HEK293 (cell line): ENCODE results near the gene RPTN.

Source experiments
- CTCF ChIA-PET: fragments of 350-600 bp; formaldehyde crosslinking; extraction: SDS; loops from one replicate; lab custom pipeline; 2021; ENCODE audit warnings: antibody characterized with exemption; lab: Yijun Ruan, JAX
- POLR2A ChIA-PET: fragments of 300-600 bp; formaldehyde crosslinking; extraction: SDS; loops from one replicate; lab custom pipeline; 2020; ENCODE audit warnings: antibody characterized with exemption, inconsistent platforms; lab: Yijun Ruan, JAX
- H3K27ac ChIP-seq: fragments of 200-500 bp; sonication (Bioruptor generic); 2 replicates; pipeline ENCODE4 v1.5.1; 2014; ENCODE audit warnings: low read depth, low read length, control low read depth, inconsistent platforms; ENCODE audit errors: extremely low read depth
- H3K36me3 ChIP-seq, 2 experiments: fragments of 200-500 bp in 1 of 2; sonication (Bioruptor generic) in 1 of 2; 1 replicate in 1 of 2; 2 replicates in 1 of 2; pipeline ENCODE4 v1.5.1; 2014 to 2017; ENCODE audit warnings: inconsistent platforms in 2 of 2, low read length in 2 of 2; ENCODE audit not compliant: control insufficient read depth in 2 of 2, insufficient read depth in 1 of 2
- H3K4me1 ChIP-seq: fragments of 200-500 bp; sonication (Bioruptor generic); 2 replicates; pipeline ENCODE4 v1.5.1; 2014; ENCODE audit warnings: mild to moderate bottlenecking, low read length, inconsistent platforms; ENCODE audit not compliant: control insufficient read depth, insufficient read depth
- H3K4me3 ChIP-seq: 2 replicates; pipeline ENCODE4 v1.5.1; 2011; ENCODE audit warnings: low read depth, mild to moderate bottlenecking, control low read depth, low read length, moderate library complexity
- H3K9me3 ChIP-seq: fragments of 200-500 bp; sonication (Bioruptor generic); 2 replicates; pipeline ENCODE4 v1.5.1; 2014; ENCODE audit warnings: low read depth, low read length, inconsistent platforms; ENCODE audit not compliant: control insufficient read depth, insufficient read depth
- EGR2 ChIP-seq: fragments of 450-650 bp; formaldehyde crosslinking; IDR thresholded peaks from 2 replicates; pipeline ENCODE4 v1.5.1; 2016; ENCODE audit warnings: low read depth, missing biosample characterization, missing genetic modification characterization
- ELK4 ChIP-seq: IDR thresholded peaks from 2 replicates; pipeline ENCODE4 v1.6.1; 2011; ENCODE audit warnings: mild to moderate bottlenecking, low read depth, low read length, borderline replicate concordance
- KLF16 ChIP-seq: fragments of 450-650 bp; formaldehyde crosslinking; IDR thresholded peaks from 2 replicates; pipeline ENCODE4 v1.5.1; 2017; ENCODE audit warnings: missing biosample characterization, missing genetic modification characterization
- KLF17 ChIP-seq: fragments of 450-650 bp; formaldehyde crosslinking; IDR thresholded peaks from 2 replicates; pipeline ENCODE4 v1.5.1; 2016; ENCODE audit warnings: missing biosample characterization, missing genetic modification characterization
- MYNN ChIP-seq: fragments of 450-650 bp; formaldehyde crosslinking; IDR thresholded peaks from 2 replicates; pipeline ENCODE4 v1.5.1; 2016; ENCODE audit warnings: missing biosample characterization, missing genetic modification characterization, borderline replicate concordance
- OVOL3 ChIP-seq: fragments of 450-650 bp; formaldehyde crosslinking; IDR thresholded peaks from 2 replicates; pipeline ENCODE4 v1.5.1; 2016; ENCODE audit warnings: missing biosample characterization, missing genetic modification characterization
- PRDM1 ChIP-seq: fragments of 450-650 bp; formaldehyde crosslinking; IDR thresholded peaks from 2 replicates; pipeline ENCODE4; 2016; ENCODE audit warnings: missing biosample characterization, missing genetic modification characterization
- ZBTB20 ChIP-seq: fragments of 450-650 bp; formaldehyde crosslinking; IDR thresholded peaks from 2 replicates; pipeline ENCODE4 v1.5.1; 2016; ENCODE audit warnings: missing biosample characterization, missing genetic modification characterization
- ZBTB6 ChIP-seq: fragments of 450-650 bp; formaldehyde crosslinking; IDR thresholded peaks from 2 replicates; pipeline ENCODE4 v1.5.1; 2017; ENCODE audit warnings: missing biosample characterization, missing genetic modification characterization
- ZFHX2 ChIP-seq: fragments of 450-650 bp; formaldehyde crosslinking; conservative IDR thresholded peaks from 2 replicates; pipeline ENCODE4 v1.5.1; 2016; ENCODE audit warnings: missing biosample characterization, missing genetic modification characterization
- ZNF138 ChIP-seq: fragments of 450-650 bp; formaldehyde crosslinking; IDR thresholded peaks from 2 replicates; pipeline ENCODE4 v1.5.1; 2016; ENCODE audit warnings: missing biosample characterization, missing genetic modification characterization, borderline replicate concordance
- ZNF146 ChIP-seq: fragments of 450-650 bp; formaldehyde crosslinking; IDR thresholded peaks from 2 replicates; pipeline ENCODE4 v1.5.1; 2016; ENCODE audit warnings: missing biosample characterization, missing genetic modification characterization
- ZNF23 ChIP-seq: fragments of 450-650 bp; formaldehyde crosslinking; IDR thresholded peaks from 2 replicates; pipeline ENCODE4 v1.5.1; 2016; ENCODE audit warnings: missing biosample characterization, missing genetic modification characterization, borderline replicate concordance
- ZNF24 ChIP-seq: fragments of 450-650 bp; formaldehyde crosslinking; IDR thresholded peaks from 2 replicates; pipeline ENCODE4 v1.5.1; 2016; ENCODE audit warnings: missing biosample characterization, missing genetic modification characterization
- ZNF354C ChIP-seq: fragments of 450-650 bp; formaldehyde crosslinking; IDR thresholded peaks from 2 replicates; pipeline ENCODE4 v1.5.1; 2016; ENCODE audit warnings: missing biosample characterization, missing genetic modification characterization, low read depth, borderline replicate concordance
- ZNF391 ChIP-seq: fragments of 450-650 bp; formaldehyde crosslinking; IDR thresholded peaks from 2 replicates; pipeline ENCODE4 v1.5.1; 2016; ENCODE audit warnings: low read depth, missing biosample characterization, missing genetic modification characterization, borderline replicate concordance
- ZNF433 ChIP-seq: fragments of 450-650 bp; formaldehyde crosslinking; IDR thresholded peaks from 2 replicates; pipeline ENCODE4 v1.5.1; 2016; ENCODE audit warnings: missing biosample characterization, missing genetic modification characterization, low read depth
- ZNF521 ChIP-seq: fragments of 450-650 bp; formaldehyde crosslinking; IDR thresholded peaks from 2 replicates; pipeline ENCODE4 v1.5.1; 2017; ENCODE audit warnings: missing biosample characterization, mild to moderate bottlenecking, missing genetic modification characterization
- ZNF544 ChIP-seq: fragments of 450-650 bp; formaldehyde crosslinking; IDR thresholded peaks from 2 replicates; pipeline ENCODE4 v1.5.0; 2017; ENCODE audit warnings: missing biosample characterization, missing genetic modification characterization
- ZNF571 ChIP-seq: fragments of 450-650 bp; formaldehyde crosslinking; IDR thresholded peaks from 2 replicates; pipeline ENCODE4 v1.5.0; 2017; ENCODE audit warnings: missing biosample characterization, missing genetic modification characterization
- ZNF600 ChIP-seq: fragments of 450-650 bp; formaldehyde crosslinking; IDR thresholded peaks from 2 replicates; pipeline ENCODE4 v1.5.1; 2016; ENCODE audit warnings: missing biosample characterization, missing genetic modification characterization
- ZNF610 ChIP-seq: fragments of 450-650 bp; formaldehyde crosslinking; IDR thresholded peaks from 2 replicates; pipeline ENCODE4 v1.5.1; 2016; ENCODE audit warnings: missing biosample characterization, missing genetic modification characterization, borderline replicate concordance
- ZNF654 ChIP-seq: fragments of 450-650 bp; formaldehyde crosslinking; IDR thresholded peaks from 2 replicates; pipeline ENCODE4 v1.5.1; 2016; ENCODE audit warnings: low read depth, missing biosample characterization, missing genetic modification characterization
- ZNF664 ChIP-seq: fragments of 450-650 bp; formaldehyde crosslinking; IDR thresholded peaks from 2 replicates; pipeline ENCODE4 v1.5.1; 2016; ENCODE audit warnings: missing biosample characterization, missing genetic modification characterization
- ZNF837 ChIP-seq: fragments of 450-650 bp; formaldehyde crosslinking; IDR thresholded peaks from 2 replicates; pipeline ENCODE4 v1.5.1; 2016; ENCODE audit warnings: missing biosample characterization, missing genetic modification characterization
- TF ChIP-seq, protein P1 (sequence below): fragments of 450-650 bp; formaldehyde crosslinking; IDR thresholded peaks from 2 replicates; pipeline ENCODE4 v1.5.1; 2016; ENCODE audit warnings: missing biosample characterization, missing genetic modification characterization
- TF ChIP-seq, protein P2 (sequence below): fragments of 450-650 bp; formaldehyde crosslinking; IDR thresholded peaks from 2 replicates; pipeline ENCODE4 v1.5.0; 2017; ENCODE audit warnings: missing biosample characterization, missing genetic modification characterization, borderline replicate concordance

The RPTN gene

GRCh38 chr1:152179566-152179965, 20.5 kb upstream of the RPTN start:
- Histone ChIP-seq H3K4me3 (no peak overlapping the region), H3K4me1 (no peaks in the 10 kb centered on the region), H3K9me3 (no peaks in the 10 kb centered on the region), H3K36me3 (no peaks in the 10 kb centered on the region), H3K27ac (no peak overlapping the region)
- POLR2A ChIA-PET, result no interaction called here
- CTCF ChIA-PET, result interaction anchor here (0.6 to 9.0 kb wide), 5 partner anchors 31 to 1424 kb away, joined by 3 to 223 read pairs (median 6); no protein-coding TSS in a partner anchor
- no peak for TF ChIP-seq KLF16 (tag by site-specific recombination)
- no peak for TF ChIP-seq ZBTB6 (tag by site-specific recombination)
- no peak for TF ChIP-seq PRDM1 (tag by site-specific recombination)
- TF ChIP-seq ZNF837 (tag by site-specific recombination), result no peak
- TF ChIP-seq ZNF354C, result no peak
- TF ChIP-seq ZNF138, result no peak
- TF ChIP-seq ZNF521, result no peak
- no peak for TF ChIP-seq KLF17
- TF ChIP-seq EGR2 (tag by site-specific recombination), result no peak
- no peak for TF ChIP-seq ZNF600 (tag by site-specific recombination)
- TF ChIP-seq ELK4, result no peak
- TF ChIP-seq, protein P1, sequence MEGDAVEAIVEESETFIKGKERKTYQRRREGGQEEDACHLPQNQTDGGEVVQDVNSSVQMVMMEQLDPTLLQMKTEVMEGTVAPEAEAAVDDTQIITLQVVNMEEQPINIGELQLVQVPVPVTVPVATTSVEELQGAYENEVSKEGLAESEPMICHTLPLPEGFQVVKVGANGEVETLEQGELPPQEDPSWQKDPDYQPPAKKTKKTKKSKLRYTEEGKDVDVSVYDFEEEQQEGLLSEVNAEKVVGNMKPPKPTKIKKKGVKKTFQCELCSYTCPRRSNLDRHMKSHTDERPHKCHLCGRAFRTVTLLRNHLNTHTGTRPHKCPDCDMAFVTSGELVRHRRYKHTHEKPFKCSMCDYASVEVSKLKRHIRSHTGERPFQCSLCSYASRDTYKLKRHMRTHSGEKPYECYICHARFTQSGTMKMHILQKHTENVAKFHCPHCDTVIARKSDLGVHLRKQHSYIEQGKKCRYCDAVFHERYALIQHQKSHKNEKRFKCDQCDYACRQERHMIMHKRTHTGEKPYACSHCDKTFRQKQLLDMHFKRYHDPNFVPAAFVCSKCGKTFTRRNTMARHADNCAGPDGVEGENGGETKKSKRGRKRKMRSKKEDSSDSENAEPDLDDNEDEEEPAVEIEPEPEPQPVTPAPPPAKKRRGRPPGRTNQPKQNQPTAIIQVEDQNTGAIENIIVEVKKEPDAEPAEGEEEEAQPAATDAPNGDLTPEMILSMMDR (tag by site-specific recombination), result no peak
- TF ChIP-seq ZNF571 (tag by site-specific recombination), result no peak
- no peak for TF ChIP-seq ZNF433
- no peak for TF ChIP-seq ZNF664 (tag by site-specific recombination)
- TF ChIP-seq ZNF544 (tag by site-specific recombination), result no peak
- TF ChIP-seq ZNF146 (tag by site-specific recombination), result no peak
- TF ChIP-seq ZNF610, result no peak
- no peak for TF ChIP-seq ZNF23 (tag by site-specific recombination)

DNA sequence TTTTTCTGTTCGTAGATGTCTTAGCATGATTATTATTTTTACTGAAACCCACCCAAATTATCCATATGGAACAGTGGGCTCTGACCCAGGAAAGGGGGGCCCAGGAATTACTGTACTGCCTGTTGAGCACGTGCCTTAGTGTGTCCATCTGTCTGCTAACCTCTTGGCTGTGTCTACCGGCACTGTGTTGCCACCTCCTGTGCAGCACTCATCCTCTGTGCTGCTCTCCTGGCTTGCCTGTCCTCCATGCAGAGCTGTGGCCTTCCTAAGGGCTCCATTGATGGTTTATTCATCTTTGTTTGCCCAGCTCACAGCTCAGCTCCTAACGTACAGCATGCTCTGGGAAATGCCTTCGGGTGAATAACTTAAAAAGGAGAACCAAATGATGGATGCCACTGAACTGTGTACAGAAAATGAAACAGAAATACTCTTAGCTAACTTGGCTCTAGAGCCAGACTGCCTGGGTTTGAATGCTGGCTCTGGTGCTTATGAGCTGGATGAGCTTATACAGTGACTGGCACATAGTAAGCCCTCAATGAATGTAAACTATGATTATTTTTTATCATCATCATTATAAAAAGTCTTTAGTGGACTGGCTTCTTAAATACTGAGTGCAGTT, 11.4 kb upstream of the RPTN start:
- no peaks in the 10 kb centered on the region for H3K4me1 ChIP-seq
- CTCF ChIA-PET, result interaction anchor here (0.7 to 1.1 kb wide), 3 partner anchors 12 to 118 kb away, joined by 3 to 4 read pairs (median 3); no protein-coding TSS in a partner anchor
- H3K4me3 ChIP-seq, result no peak overlapping the region
- no peak overlapping the region for H3K27ac ChIP-seq
- POLR2A ChIA-PET, result interaction anchor here (1.7 kb wide), 1 partner anchor 122 kb away, joined by 3 read pairs; no protein-coding TSS in a partner anchor
- H3K36me3 ChIP-seq, result no peaks in the 10 kb centered on the region
- no peaks in the 10 kb centered on the region for H3K9me3 ChIP-seq
- TF ChIP-seq ZNF24 (tag by site-specific recombination) (no peak), ZNF391 (tag by site-specific recombination) (no peak), MYNN (no peak), OVOL3 (tag by site-specific recombination) (no peak), ZBTB20 (tag by site-specific recombination) (no peak), ZFHX2 (tag by site-specific recombination) (no peak), ZNF654 (no peak), ZNF146 (tag by site-specific recombination) (no peak)
- TF ChIP-seq, protein P1 (tag by site-specific recombination), result no peak
- TF ChIP-seq, protein P2, sequence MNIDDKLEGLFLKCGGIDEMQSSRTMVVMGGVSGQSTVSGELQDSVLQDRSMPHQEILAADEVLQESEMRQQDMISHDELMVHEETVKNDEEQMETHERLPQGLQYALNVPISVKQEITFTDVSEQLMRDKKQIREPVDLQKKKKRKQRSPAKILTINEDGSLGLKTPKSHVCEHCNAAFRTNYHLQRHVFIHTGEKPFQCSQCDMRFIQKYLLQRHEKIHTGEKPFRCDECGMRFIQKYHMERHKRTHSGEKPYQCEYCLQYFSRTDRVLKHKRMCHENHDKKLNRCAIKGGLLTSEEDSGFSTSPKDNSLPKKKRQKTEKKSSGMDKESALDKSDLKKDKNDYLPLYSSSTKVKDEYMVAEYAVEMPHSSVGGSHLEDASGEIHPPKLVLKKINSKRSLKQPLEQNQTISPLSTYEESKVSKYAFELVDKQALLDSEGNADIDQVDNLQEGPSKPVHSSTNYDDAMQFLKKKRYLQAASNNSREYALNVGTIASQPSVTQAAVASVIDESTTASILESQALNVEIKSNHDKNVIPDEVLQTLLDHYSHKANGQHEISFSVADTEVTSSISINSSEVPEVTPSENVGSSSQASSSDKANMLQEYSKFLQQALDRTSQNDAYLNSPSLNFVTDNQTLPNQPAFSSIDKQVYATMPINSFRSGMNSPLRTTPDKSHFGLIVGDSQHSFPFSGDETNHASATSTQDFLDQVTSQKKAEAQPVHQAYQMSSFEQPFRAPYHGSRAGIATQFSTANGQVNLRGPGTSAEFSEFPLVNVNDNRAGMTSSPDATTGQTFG (tag by site-specific recombination), result no peak
